BE2C (cell line): ENCODE results near the gene HCN1.

Experiments
- DNase-seq: peaks from one replicate; pipeline ENCODE4 v3.0.0-alpha.2; 2020
- H3K27me3 ChIP-seq: fragments of 250-450 bp; sonication (Bioruptor Pico); 2 replicates; pipeline ENCODE4 v1.5.1; 2020; ENCODE audit warnings: mild to moderate bottlenecking
- H3K36me3 ChIP-seq: fragments of 250-450 bp; sonication (Bioruptor Pico); 2 replicates; pipeline ENCODE4 v1.5.1; 2020; ENCODE audit warnings: mild to moderate bottlenecking
- H3K4me1 ChIP-seq: fragments of 250-450 bp; sonication (Bioruptor Pico); 2 replicates; pipeline ENCODE4 v1.5.1; 2020
- H3K4me3 ChIP-seq: 2 replicates; pipeline ENCODE4 v1.5.1; 2011; ENCODE audit warnings: low read depth, low read length
- H3K9me3 ChIP-seq: fragments of 250-450 bp; sonication (Bioruptor Pico); 2 replicates; pipeline ENCODE4 v1.5.1; 2020
- TF ChIP-seq, protein P1 (sequence below): IDR thresholded peaks from 2 replicates; pipeline ENCODE4 v1.5.1; 2012; ENCODE audit warnings: mild to moderate bottlenecking, low read depth, low read length

HCN1 gene

DNA sequence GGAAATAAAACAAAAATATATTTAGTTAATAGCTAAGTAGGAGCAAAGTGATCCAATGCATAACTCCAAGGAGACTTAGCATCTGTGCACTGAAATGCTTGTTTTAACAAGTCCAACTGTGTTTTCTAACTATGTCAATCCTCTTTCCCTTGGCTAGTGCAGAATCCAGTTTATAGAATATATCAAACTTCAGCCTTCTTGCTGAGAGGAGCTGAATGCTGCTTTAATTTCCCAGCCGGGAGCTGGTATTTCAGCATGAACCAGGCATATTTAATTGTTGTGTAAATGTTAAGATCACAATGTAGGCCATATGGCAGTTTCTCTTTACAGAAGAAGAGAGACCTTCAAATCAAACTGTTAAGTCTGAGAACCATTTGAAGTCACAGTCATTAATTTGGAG lies 411.7 kb downstream of the HCN1 start:
- DNase-seq, result no peak
- TF ChIP-seq, protein P1, sequence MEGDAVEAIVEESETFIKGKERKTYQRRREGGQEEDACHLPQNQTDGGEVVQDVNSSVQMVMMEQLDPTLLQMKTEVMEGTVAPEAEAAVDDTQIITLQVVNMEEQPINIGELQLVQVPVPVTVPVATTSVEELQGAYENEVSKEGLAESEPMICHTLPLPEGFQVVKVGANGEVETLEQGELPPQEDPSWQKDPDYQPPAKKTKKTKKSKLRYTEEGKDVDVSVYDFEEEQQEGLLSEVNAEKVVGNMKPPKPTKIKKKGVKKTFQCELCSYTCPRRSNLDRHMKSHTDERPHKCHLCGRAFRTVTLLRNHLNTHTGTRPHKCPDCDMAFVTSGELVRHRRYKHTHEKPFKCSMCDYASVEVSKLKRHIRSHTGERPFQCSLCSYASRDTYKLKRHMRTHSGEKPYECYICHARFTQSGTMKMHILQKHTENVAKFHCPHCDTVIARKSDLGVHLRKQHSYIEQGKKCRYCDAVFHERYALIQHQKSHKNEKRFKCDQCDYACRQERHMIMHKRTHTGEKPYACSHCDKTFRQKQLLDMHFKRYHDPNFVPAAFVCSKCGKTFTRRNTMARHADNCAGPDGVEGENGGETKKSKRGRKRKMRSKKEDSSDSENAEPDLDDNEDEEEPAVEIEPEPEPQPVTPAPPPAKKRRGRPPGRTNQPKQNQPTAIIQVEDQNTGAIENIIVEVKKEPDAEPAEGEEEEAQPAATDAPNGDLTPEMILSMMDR, result no peak
- Histone ChIP-seq H3K4me1 (no peaks in the 10 kb centered on the region), H3K27me3 (no peaks in the 10 kb centered on the region), H3K4me3 (no peak overlapping the region), H3K9me3 (no peaks in the 10 kb centered on the region), H3K36me3 (no peaks in the 10 kb centered on the region)

DNA sequence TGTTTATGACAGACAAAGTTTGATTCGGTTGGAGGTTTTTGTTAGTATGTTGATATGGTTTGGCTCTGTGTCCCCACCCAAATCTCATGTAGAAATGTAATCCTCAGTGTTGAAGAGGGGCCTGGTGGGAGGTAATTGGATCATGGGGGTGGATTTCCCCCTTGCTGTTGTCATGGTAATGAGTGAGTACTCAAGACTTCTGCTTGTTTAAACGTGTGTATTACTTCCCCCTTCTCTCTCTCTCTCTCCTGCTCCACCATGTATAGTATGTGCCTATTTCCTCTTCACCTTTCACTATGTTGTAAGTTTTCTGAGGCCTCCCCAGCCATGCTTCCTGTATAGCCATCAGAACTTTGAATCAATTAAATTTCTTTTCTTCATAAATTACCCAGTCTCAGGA lies 415.1 kb downstream of the HCN1 start:
- Histone ChIP-seq H3K4me1 (no peaks in the 10 kb centered on the region; the same call in 1 of the 2 replicates), H3K9me3 (no peaks in the 10 kb centered on the region), H3K27me3 (no peaks in the 10 kb centered on the region), H3K36me3 (no peaks in the 10 kb centered on the region), H3K4me3 (no peak overlapping the region)
- TF ChIP-seq, protein P1, result no peak
- DNase-seq, result no peak

DNA sequence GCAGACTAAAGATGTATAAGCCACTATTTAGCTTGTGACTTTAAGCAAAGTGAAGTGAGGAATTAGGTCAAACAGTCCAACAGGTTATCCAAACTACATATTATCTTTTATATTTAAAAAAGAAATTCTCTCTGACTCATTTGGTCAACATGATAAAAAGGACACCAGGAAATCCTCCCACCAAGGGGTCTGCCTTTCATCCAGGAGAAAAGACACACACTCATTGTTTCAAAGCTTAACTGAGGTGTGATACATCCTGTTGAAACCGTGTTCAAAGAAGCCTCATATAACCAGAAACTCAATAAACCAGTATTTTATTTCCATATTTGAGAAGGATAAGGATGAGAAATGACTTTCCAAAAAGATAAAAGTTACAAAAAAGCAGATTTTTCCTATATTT lies 417.1 kb downstream of the HCN1 start:
- H3K36me3 ChIP-seq, result no peaks in the 10 kb centered on the region
- no peak for DNase-seq
- no peaks in the 10 kb centered on the region for H3K9me3 ChIP-seq
- no peaks in the 10 kb centered on the region; the same call in 1 of the 2 replicates for H3K4me1 ChIP-seq
- TF ChIP-seq, protein P1, result no peak
- no peak overlapping the region for H3K4me3 ChIP-seq
- no peaks in the 10 kb centered on the region for H3K27me3 ChIP-seq

- DNase-seq, result no peak
- no peaks in the 10 kb centered on the region for H3K27me3 ChIP-seq
- TF ChIP-seq, protein P1, result no peak
- H3K4me1 ChIP-seq, result no peaks in the 10 kb centered on the region; the same call in 1 of the 2 replicates
- no peaks in the 10 kb centered on the region for H3K9me3 ChIP-seq
- H3K36me3 ChIP-seq, result no peaks in the 10 kb centered on the region
- no peak overlapping the region for H3K4me3 ChIP-seq
Observed at GRCh38 chr5:45277860-45278259, 418.3 kb downstream of the HCN1 start.

DNA sequence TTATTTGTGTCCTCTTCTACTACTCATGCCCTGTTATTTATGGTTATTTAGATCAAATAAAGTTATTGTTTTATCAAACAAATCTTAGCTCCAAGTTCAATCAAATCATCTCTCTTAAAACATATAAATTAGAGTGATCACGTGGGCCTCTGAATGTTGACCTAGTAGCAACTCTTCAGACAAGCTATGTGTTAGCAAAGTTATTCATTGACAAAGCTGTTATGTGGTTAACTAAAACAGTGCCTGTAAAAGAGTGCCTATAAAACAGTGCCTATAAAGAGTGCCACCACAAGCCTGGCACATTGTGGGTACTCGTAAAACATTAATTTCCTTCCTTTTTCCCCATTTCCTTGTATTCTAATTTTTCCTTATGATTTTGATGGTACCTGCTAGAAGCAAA lies 421.9 kb downstream of the HCN1 start:
- H3K4me1 ChIP-seq, result peaks cover 13% of the 10 kb centered on the region
- no peak overlapping the region for H3K4me3 ChIP-seq
- no peaks in the 10 kb centered on the region for H3K27me3 ChIP-seq
- DNase-seq, result no peak
- TF ChIP-seq, protein P1, result no peak
- H3K9me3 ChIP-seq, result no peaks in the 10 kb centered on the region
- no peaks in the 10 kb centered on the region for H3K36me3 ChIP-seq

GRCh38 chr5:45271626-45272025 lies 424.6 kb downstream of the HCN1 start:
- Histone ChIP-seq H3K4me1 (peaks cover 16% of the 10 kb centered on the region), H3K27me3 (no peaks in the 10 kb centered on the region), H3K4me3 (no peak overlapping the region), H3K36me3 (no peaks in the 10 kb centered on the region), H3K9me3 (no peaks in the 10 kb centered on the region)
- DNase-seq, result no peak
- TF ChIP-seq, protein P1, result no peak
